DMS 273 (cell line): ENCODE data around the gene DAB2.

ENCODE experiments used
- DNase-seq: peaks from one replicate; lab custom pipeline; 2025; ENCODE audit not compliant: unreplicated experiment; lab: John Stamatoyannopoulos, UW

DAB2 gene

GRCh38 chr5:39394946-39395345, 29.8 kb downstream of the DAB2 start:
- DNase-seq: no peak

- DNase-seq: no peak
Measured at GRCh38 chr5:39390945-39391344, 33.8 kb downstream of the DAB2 start.

GRCh38 chr5:39387293-39387692, 37.5 kb downstream of the DAB2 start:
- DNase-seq: no peak

DNA sequence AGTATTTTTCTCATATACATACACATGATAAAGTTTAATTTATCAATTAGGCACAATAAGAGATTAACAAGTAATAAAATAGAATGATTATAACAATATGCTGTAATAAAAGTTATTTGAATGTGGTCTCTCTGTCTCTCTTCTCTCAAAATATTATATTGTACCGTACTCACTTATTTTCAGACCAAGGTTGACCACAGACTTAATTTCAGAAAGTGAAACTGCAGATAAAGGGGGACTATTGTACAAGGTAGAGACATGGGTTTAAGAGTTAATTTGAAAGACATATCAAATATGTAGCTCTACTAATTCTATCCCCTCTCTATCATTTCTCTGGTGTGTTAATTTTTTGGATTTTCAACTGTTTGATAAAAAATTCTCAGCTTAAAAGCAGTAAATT, 40.5 kb downstream of the DAB2 start:
- no peak for DNase-seq

GRCh38 chr5:39381376-39381775, 43.4 kb downstream of the DAB2 start:
- DNase-seq: no peak

GRCh38 chr5:39379693-39380092, 45.1 kb downstream of the DAB2 start:
- no peak for DNase-seq

- DNase-seq: no peak
Measured at GRCh38 chr5:39377613-39378012, 47.2 kb downstream of the DAB2 start.

GRCh38 chr5:39376293-39376714, 48.5 kb downstream of the DAB2 start:
- DNase-seq: peak; percentile 69

DNA sequence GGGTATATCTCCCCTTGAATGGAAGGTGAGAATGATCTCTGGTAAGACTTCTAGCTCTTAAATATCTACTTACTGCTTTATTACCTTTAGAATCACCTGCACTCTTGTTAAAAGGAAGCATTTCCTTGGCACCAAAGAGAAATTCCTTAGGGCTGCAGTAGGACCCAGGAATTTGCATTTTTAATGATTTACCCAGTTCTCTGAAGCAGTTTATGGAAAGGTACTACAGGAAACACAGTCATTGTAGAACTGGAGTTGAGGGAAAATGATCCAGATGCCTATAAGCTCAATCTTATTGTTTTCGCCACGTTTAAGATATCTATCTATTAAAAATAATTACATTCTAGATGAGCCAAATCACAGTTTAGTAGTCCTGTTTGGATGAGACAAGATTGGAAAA, 51.0 kb downstream of the DAB2 start:
- no peak for DNase-seq

DNA sequence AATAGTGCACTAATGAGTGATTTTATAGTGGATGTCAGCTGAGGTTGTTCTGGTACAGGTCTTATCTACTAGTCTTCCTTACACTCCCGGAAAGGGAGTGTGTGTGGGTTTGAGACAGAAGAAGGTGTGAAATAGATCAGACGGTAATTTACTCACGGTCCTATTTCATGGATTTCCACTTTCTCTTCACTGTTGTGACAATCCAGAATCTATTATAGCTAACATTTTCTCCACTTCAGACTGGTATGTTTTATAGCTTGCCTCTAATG, 53.5 kb downstream of the DAB2 start:
- DNase-seq: no peak

GRCh38 chr5:39370555-39371366, 54.0 kb downstream of the DAB2 start:
- DNase-seq: no peak

DNA sequence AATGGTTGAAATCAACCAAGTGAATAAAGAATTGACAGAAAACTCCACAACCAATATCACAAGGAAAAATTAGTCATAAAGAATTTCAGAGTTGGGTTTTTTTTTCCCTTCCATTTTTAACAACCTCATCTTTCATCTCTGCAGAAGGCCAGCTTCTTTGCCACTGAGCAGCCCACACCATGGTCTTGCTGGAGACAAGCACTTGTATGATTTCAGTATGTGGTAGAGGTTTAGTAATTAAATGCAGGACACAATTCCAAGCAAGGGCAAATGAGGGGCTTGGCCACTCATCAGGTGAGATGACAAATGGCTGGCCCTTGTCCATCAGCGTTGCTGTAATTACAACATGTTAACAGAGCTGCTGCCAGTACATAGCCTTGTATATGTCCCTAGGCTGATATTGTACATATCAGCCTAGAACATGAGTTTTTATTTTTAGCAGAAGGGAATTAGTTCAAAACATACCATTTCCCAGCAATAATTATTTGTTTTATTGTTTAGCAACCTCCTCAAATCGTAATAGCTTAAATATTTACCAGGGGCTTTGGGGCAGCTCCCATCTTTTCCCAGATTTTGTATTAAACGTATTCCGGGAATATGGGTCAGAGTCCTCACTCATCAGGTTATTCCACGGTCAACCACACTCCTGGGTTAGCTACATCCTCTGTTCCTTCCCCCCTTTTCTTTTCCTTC, 55.5 kb downstream of the DAB2 start:
- DNase-seq: no peak

DNA sequence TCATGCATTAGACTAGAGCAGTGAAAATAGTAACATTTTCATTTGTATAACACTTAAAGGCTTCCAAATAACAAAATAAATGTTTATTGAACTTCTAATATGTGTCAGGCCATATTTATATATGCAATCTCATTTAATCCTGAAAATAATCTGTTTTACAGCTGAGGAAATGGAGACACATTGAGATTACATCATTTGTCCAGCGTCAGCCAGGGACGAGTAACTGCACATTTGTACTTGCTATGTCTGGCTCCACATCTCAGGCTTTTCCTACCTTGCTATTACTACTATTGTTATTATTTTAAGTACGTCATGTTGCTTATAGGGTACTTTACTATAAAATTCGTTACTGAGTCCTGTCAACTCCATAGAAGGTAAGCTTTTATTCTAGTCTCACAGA, 56.7 kb downstream of the DAB2 start:
- DNase-seq: no peak

- no peak for DNase-seq
Measured at GRCh38 chr5:39367711-39368110, 57.1 kb downstream of the DAB2 start.

GRCh38 chr5:39364367-39364766, 60.4 kb downstream of the DAB2 start, which contains the start of gene C9:
Gene C9, minus strand, starts transcription at chr5:39364495. Its CDS starts 31 bp downstream, at chr5:39364464.
- DNase-seq: no peak

GRCh38 chr5:39363217-39363616, 61.6 kb downstream of the DAB2 start:
- DNase-seq: no peak

- no peak for DNase-seq
Measured at GRCh38 chr5:39362646-39363045, 62.1 kb downstream of the DAB2 start.

DNA sequence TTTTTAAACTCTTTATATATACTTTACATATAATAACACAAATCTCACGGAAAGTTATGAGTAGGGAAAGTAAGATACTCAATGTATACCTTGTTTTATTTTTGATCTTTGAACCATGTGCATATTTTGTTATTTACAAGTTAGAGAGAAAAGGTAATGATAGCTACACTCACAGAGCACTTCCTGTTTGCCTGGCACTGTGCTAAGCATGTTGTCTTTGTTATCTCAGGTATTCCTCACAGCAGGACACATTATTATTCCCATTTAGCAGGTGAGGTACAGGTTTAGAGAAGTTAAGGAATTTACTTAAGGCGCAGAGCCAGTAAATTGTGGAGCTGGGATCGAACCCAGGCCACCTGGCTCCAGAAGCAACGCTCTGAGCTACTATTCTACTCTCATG, 63.5 kb downstream of the DAB2 start:
- no peak for DNase-seq

DNA sequence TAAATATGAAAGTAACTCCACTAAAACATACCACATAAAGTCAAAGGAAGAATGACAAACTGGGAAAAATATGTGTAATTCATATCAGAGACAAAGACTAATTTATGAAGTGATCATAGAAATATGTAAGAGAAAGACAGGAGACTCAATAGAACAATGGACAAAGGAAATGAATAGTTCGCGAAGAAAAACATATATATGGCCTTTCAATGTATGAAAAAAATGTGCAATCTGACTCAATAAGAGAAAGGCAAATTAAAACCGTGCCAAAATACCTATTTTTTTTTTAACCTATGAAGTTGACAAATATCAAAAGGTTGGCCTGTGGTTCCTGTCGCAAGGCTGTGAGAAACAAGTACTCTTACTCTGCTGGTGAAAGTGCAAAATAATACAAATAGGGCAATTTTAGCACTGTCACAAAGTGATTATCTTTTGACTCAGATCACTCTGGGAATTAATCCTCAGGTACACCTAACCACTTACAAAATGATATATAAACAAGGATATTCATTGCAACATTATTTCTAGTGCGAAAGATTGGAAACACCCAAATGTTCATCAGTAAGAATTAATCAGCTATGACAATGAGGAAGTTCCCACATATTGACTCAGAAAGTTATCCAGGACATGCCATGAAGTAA, 64.2 kb downstream of the DAB2 start:
- no peak for DNase-seq

- DNase-seq: no peak
Measured at GRCh38 chr5:39356263-39356662, 68.5 kb downstream of the DAB2 start.

DNA sequence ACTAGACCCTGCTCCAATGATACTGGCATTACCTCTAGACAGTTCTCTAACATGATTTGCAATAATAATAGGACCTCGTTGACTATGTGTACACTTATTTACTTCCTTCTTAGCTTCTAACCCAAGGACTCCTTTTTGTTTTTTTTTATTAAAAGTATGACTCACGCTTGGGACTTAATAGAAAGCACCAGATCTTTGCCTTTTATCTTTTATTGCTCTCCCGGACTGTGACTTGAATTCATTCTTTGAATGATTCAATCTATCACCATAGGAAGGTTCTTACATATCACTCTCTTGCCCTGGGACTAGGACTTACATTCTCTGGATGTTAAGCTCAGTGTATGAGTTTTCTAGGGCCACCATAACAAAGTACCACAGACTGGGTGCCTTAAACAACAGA, 69.5 kb downstream of the DAB2 start:
- DNase-seq: no peak

GRCh38 chr5:39353717-39354399, 70.9 kb downstream of the DAB2 start:
- no peak for DNase-seq
